NCI-H2196 treated with DMSO at 0.1 percent for 48 hours (cell line): ENCODE data around the gene KEAP1.
A peak's percentile ranks its signal among the peaks of the same experiment; 100 is the strongest.

Source experiments
- DNase-seq: peaks from one replicate; lab custom pipeline; 2025; ENCODE audit not compliant: unreplicated experiment; lab: John Stamatoyannopoulos, UW

The KEAP1 gene

DNA sequence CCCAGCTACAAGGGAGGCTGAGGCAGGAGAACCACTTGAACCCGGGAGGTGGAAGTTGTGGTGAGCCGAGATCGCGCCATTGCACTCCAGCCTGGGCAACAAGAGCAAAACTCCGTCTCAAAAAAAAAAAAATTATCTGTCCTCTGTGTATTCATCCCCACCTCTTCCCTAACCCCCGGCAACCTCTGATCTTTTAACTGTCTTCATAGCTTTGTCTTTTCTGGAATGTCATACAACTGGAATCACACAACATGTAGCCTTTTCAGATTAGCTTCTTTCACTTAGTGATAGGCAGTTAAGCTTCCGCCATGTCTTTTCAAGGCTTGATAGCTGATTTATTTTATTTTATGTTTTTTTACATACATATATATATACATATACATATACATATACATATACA is 22.5 kb upstream of the KEAP1 start:
- DNase-seq = no peak

DNA sequence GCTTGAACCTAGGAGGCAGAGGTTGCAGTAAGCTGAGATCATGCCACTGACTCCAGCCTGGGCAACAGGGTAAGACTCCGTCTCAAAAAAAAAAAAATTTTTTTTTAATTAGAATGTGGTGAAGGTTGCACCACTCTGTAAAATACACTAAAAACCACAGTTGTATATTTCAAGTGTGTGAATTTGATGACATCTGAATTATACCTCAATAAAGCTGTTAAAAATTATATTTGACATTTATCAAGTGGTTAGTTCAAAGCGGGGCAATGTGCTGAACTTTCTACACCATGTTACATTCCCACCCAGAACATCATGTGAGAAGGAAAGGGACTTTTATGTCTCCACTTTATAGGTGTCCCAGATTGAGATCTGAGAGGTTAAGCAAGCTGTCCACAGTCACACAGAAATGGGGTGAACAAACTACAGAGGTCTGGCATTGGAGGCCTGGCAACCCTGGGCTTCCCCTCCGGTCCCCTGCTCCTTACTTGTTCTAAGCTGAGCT is 20.0 kb upstream of the KEAP1 start:
- DNase-seq = no peak

DNA sequence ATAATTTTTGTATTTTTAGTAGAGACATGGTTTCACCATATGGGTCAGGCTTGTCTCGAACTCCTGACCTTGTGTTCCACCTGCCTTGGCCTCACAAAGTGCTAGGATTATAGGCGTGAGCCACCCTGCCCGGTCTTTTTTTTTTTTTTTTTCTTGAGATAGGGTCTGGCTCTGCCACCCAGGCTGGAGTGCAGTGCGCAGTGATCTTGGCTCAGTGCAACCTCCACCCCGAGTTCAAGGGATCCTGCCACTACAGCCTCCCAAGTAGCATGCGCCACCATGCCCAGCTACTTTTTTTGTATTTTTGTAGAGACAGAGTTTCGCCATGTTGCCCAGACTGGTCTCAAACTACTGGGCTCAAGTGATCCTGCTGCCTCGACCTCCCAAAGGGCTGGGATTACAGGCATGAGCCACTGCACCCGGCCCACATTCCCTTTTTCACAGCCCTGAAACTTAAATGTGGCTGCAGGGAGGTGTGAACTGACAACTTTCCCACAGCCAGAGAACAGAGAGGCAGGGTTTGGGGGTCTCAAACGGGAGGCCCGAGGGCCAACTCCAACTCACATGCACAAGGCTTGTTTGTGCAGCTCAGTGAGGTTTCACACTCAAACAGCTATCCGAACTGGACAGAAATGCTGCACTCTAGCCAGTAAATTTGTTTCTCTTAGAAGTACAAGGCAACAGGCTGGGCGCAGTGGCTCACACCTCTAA is 18.5 kb upstream of the KEAP1 start:
- DNase-seq = no peak

GRCh38 chr19:10520652-10521318 is 17.6 kb upstream of the KEAP1 start:
- DNase-seq = no peak

GRCh38 chr19:10519421-10519820 is 16.3 kb upstream of the KEAP1 start:
- no peak for DNase-seq

DNA sequence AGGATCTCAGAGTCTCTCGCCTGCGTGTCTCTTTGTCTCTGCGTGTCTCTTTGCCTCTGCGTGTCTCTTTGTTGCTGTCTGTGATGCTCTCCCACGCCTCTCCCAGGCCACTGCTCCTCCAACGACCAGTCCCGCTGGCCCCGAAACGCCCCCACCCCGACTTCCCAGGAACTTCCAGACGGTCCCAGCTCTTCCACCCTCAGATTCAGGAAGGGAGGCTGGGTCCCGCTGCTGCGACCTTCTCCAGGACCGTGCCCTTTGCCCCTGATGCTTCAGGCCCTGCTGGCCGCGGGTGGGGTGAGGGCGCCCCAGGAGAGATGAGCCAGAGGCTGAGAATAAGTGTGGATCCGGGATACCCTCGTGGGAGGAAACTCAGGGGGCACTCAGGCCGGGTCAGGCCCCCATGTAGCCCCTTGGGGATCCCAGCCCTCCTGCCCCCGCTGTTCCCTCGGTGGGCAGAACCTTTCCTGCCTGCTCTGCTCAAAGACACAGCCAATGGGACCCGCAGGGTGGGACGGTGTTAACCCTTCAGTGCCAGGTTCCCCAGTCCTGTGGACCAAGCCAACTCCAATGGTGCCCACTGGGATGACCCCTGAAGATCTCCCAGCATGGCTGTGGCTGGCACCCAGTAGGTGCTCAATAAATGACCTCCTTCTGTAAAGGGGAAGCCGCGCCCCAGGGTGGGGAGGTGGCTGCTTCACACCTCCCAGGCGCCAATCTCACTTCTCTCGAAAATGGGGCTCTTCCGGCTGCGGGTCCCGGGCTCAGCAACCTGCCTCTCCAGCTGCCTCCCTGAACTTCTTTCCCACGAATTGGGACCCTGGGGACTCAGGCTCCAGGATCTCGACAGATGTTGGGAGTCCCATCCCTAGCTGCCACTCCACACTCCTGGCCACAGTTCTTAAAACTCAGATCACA is 15.5 kb upstream of the KEAP1 start:
- no peak for DNase-seq

DNA sequence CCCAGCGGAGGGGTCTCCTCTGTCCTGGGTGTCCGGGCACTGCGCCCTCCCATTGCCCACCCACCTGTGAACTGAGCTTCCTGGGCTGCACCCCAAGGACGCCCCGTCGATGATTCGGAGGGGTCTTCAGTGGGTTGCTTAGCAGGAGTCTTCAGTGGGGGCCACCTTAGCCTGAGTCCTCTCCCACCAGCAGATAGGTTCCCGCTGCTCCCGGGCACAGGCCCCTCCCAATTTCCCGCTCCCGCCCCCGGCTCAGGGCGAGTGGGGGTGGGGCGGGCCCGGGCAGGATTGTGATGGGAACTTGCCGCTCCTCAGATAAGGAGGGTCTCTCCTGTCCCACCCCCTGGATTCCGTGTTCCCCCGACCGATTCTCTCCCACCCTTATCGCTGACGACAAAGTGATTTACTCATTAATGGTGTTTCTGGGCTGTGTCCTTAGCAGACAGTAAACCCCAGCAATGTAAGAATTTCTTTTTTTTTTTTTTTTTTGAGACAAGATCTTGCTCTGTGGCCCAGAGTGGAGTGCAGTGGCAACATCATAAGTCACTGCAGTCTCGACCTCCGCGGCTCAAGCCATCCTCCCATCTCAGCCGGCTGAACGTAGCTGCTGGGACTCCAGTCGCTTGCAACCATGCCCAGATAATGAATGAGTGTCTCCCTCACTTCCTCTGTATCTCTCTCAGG is 14.7 kb upstream of the KEAP1 start:
- DNase-seq = peak; percentile 48

DNA sequence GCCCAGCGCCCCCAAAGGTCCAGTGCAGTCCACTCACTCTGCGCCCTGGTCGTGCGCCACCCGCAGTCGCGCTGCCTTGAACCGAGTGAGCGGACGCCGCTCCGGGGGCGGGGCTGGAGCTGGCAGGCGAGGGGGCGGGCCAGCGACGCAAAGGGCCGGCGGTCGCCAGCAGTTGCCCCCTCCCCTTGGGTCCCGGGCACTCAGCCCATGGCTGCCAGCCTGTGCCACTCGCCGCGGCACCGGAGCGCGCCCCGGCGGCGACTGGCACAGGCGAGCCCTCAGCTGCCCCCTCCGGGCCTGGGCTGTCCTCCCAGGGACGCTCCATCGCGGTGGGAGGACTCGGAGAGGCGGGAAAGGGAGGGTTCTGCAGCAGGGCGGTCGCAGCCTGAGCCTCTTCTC is 14.2 kb upstream of the KEAP1 start, which contains the start of gene S1PR5:
Gene S1PR5 (minus strand): TSS at position 87 of the 399 bp plus-strand sequence. CDS start 2,436 bp downstream, outside the sequence.
- DNase-seq = peak; percentile 73

DNA sequence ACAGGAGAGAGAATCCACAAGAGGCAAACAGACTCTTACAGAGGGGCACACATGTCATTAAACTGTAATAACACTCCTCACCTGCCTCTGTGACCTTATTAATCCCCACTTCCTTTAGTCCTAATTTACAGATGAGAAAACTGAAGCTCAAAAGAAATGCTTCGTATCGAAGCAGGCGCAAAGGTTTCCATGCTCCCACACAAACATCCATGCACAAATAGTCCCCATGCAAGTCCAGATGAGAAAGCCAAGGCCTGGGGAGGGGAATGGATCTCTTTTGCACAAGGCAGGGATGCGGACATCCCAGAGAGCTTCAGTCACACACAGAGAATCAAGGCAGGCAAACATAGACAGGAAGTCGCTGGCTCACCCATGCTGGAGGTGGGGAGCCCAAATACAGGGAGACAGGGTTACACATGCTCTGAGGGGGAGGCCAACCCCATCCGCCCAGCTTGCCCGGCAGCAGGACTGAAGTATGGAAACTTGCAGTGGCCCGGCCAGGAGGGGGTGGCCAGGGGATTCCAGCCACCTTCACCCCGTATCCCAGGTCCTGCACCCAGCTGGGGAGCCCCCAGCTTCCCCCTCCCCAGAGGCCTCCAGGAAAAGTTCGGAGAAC is 13.6 kb upstream of the KEAP1 start:
- DNase-seq = no peak

DNA sequence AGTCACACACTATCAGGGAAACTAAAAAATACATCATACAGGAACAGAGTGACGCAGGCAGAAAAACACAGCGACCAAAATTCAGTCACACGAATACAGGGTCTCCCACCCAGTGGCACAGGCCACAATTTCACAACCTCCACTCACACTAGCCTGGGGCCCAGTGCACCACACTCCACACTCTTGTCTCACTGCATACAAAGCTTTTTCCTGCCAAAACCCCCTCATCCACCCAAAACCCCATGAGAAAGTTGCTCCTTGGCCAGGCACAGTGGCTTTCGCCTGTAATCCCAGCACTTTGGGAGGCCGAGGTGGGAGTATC is 12.9 kb upstream of the KEAP1 start:
- DNase-seq = no peak

DNA sequence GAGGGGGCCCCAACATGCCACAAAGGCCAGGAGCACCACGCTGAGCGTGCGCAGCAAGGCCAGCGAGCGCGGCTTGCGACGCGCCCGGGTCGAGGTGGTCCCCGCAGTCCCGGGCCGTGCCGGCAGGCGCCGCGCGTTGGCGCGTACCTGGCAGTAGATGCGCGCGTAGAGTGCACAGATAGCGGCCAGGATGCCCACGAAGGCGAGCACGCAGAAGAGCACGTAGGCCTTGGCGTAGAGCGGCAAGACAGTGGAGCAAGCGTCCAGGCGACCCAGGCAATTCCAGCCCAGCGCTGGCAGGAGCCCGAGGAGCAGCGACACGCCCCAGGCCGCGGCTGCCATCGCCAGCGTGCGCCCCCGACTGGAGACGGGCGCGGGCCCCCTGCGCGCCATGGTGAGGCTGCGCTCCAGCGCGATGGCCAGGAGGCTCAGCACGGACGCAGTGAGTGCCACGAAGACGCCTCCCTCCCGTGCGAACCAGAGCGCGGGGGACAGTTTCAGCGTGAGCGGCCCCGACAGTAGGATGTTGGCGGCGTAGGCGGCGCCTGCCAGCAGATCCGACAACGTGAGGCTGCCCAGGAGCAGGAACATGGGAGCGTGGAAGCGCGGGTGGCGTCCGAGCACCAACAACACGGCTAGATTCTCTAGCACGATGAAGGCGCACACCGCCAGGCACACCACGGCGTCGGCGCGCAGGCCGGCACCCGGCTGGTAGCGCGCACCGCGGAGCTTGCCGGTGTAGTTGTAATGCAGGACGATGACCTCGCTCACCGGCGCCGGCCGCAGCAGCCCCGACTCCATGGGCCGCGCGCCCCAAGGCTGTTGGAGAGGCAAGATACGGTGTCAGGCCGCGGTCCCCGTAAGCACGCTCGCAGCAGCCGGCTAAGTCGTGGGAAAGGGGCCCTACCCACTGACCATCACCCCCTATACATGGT is 11.3 kb upstream of the KEAP1 start:
- DNase-seq = no peak

- DNase-seq = no peak
Measured at GRCh38 chr19:10513223-10513622, 10.1 kb upstream of the KEAP1 start.

- DNase-seq = no peak
Measured at GRCh38 chr19:10510301-10510802, 7.2 kb upstream of the KEAP1 start.

DNA sequence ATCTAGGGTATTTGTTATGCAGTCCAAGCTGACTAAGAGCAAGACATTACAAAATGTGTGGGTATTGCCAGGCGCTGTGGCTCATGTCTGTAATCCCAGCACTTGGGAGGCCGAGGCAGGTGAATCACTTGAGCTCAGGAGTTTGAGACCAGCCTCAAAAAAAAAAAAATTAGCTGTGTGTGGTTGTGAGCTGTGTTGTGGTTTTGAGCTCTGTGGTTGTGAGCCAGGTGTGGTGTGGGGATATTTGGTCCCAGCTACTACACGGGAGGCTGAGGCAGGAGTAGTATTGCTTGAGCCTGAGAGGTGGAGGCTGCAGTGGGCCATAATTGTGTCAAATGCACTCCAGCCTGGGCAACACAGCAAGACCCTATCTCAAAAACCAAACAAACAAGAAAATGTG is 5.6 kb upstream of the KEAP1 start:
- no peak for DNase-seq

DNA sequence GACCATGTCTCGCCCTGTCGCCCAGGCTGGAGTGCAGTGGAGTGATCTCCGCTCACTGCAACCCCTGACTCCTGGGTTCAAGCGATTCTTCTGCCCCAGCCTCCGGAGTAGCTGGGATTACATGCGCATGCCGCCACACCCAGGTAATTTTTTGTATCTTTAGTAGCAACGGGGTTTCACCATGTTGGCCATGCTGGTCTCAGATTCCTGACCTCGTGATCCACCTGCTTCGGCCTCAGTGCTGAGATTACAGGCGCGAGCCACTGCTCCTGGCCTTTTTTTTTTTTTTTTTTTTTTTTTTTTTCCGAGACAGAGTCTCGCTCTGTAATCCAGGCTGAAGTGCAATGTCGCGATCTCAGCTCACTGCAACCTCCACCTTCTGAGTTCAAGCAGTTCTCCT is 4.9 kb upstream of the KEAP1 start:
- DNase-seq = no peak

DNA sequence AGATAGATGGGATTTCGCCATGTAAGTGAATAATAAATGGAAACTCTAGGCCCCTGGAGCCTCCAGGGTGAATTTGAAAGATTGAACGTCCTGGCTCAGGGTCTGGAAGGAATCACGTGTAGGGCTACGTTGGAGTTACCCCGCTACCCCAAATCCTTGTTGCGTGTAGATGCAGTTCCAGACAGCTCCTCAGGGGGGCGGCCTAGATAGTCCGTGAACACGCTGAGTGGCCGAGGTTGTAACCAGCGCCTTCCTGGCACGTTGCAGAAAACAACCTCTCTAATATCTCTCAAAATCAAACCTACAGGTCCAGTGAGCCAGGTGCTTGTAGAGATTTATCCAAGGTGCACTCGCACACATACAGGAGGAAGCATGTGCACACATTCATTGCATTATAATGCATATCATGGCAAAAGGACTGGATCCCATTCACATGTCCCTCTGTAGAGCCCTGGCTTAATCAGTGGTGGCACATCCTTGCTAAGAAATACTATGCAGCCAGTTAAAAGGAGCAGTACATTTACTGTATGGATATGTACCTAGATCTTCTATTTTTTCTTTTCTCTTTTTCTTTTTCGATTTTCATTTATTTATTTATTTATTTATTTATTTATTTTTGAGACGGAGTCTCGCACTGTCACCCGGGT is 2.5 kb upstream of the KEAP1 start:
- no peak for DNase-seq

- peak; percentile 79 for DNase-seq
Measured at GRCh38 chr19:10502524-10503001, 593 bp downstream of the KEAP1 start.

GRCh38 chr19:10501971-10502523 is 1.1 kb downstream of the KEAP1 start:
- DNase-seq = peak; percentile 88
